Measurements from ENCODE around the gene DAGLA. TPM values are rescaled to one million over a fixed set of nuclear protein-coding genes. Genes with fewer than 3 reads are reported as not detected.

DAGLA gene
- total RNA-seq, 1 experiment from 2014 or later: not detected

GRCh38 chr11:61771985-61772455 lies 91.8 kb downstream of the DAGLA start:
- Histone ChIP-seq H2AFZ (ENCODE audit: low read length) (no peak overlapping the region), H3K36me3 (ENCODE audit: insufficient read depth, low read length) (no peaks in the 10 kb centered on the region), H3K4me1 (ENCODE audit: low read length) (no peaks in the 10 kb centered on the region), H3K4me3 (ENCODE audit: low read length) (no peak overlapping the region), H3K9ac (ENCODE audit: low read length) (no peak overlapping the region), H3K79me2 (ENCODE audit: low read length) (no peaks in the 10 kb centered on the region), H3K9me2 (replicated peaks; ENCODE audit: insufficient read depth, low read length) (no peaks in the 10 kb centered on the region), H3K27me3 (ENCODE audit: low read length) (no peaks in the 10 kb centered on the region), H3K9me3 (ENCODE audit: low read length) (no peaks in the 10 kb centered on the region), H3K4me2 (ENCODE audit: low read depth, low read length, poor library complexity, severe bottlenecking) (no peak overlapping the region), H3K27ac (ENCODE audit: low read length) (no peak overlapping the region), H4K20me1 (ENCODE audit: insufficient read depth, low read depth, low read length) (no peaks in the 10 kb centered on the region)
- DNase-seq: no peak

GRCh38 chr11:61773356-61773755 lies 93.2 kb downstream of the DAGLA start:
- Histone ChIP-seq H4K20me1 (ENCODE audit: insufficient read depth, low read depth, low read length) (no peaks in the 10 kb centered on the region), H3K27ac (ENCODE audit: low read length) (no peak overlapping the region), H3K79me2 (ENCODE audit: low read length) (no peaks in the 10 kb centered on the region), H3K9me2 (replicated peaks; ENCODE audit: insufficient read depth, low read length) (no peaks in the 10 kb centered on the region), H3K9ac (ENCODE audit: low read length) (no peak overlapping the region), H3K4me3 (ENCODE audit: low read length) (no peak overlapping the region), H3K4me2 (ENCODE audit: low read depth, low read length, poor library complexity, severe bottlenecking) (no peak overlapping the region), H3K9me3 (ENCODE audit: low read length) (no peaks in the 10 kb centered on the region), H3K36me3 (ENCODE audit: insufficient read depth, low read length) (no peaks in the 10 kb centered on the region), H3K27me3 (ENCODE audit: low read length) (no peaks in the 10 kb centered on the region), H3K4me1 (ENCODE audit: low read length) (no peaks in the 10 kb centered on the region), H2AFZ (ENCODE audit: low read length) (no peak overlapping the region)
- DNase-seq: no peak

GRCh38 chr11:61773809-61774208 lies 93.6 kb downstream of the DAGLA start:
- H3K4me2 ChIP-seq (ENCODE audit: low read depth, low read length, poor library complexity, severe bottlenecking): no peak overlapping the region
- H2AFZ ChIP-seq (ENCODE audit: low read length): no peak overlapping the region
- no peaks in the 10 kb centered on the region for H3K9me3 ChIP-seq (ENCODE audit: low read length)
- H4K20me1 ChIP-seq (ENCODE audit: insufficient read depth, low read depth, low read length): no peaks in the 10 kb centered on the region
- DNase-seq: no peak
- H3K4me1 ChIP-seq (ENCODE audit: low read length): no peaks in the 10 kb centered on the region
- H3K79me2 ChIP-seq (ENCODE audit: low read length): no peaks in the 10 kb centered on the region
- no peak overlapping the region for H3K4me3 ChIP-seq (ENCODE audit: low read length)
- no peaks in the 10 kb centered on the region for H3K36me3 ChIP-seq (ENCODE audit: insufficient read depth, low read length)
- H3K27me3 ChIP-seq (ENCODE audit: low read length): no peaks in the 10 kb centered on the region
- H3K9ac ChIP-seq (ENCODE audit: low read length): no peak overlapping the region
- H3K9me2 ChIP-seq (replicated peaks; ENCODE audit: insufficient read depth, low read length): no peaks in the 10 kb centered on the region
- H3K27ac ChIP-seq (ENCODE audit: low read length): no peak overlapping the region

- H3K9me3 ChIP-seq (ENCODE audit: low read length): no peaks in the 10 kb centered on the region
- no peaks in the 10 kb centered on the region for H4K20me1 ChIP-seq (ENCODE audit: insufficient read depth, low read depth, low read length)
- no peak overlapping the region for H3K9ac ChIP-seq (ENCODE audit: low read length)
- H3K4me3 ChIP-seq (ENCODE audit: low read length): no peak overlapping the region
- no peak overlapping the region for H2AFZ ChIP-seq (ENCODE audit: low read length)
- H3K9me2 ChIP-seq (replicated peaks; ENCODE audit: insufficient read depth, low read length): no peaks in the 10 kb centered on the region
- no peaks in the 10 kb centered on the region for H3K79me2 ChIP-seq (ENCODE audit: low read length)
- DNase-seq: no peak
- H3K36me3 ChIP-seq (ENCODE audit: insufficient read depth, low read length): no peaks in the 10 kb centered on the region
- no peak overlapping the region for H3K4me2 ChIP-seq (ENCODE audit: low read depth, low read length, poor library complexity, severe bottlenecking)
- H3K27ac ChIP-seq (ENCODE audit: low read length): no peak overlapping the region
- H3K4me1 ChIP-seq (ENCODE audit: low read length): no peaks in the 10 kb centered on the region
- H3K27me3 ChIP-seq (ENCODE audit: low read length): no peaks in the 10 kb centered on the region
These were observed 94.2 kb downstream of the DAGLA start for GRCh38 chr11:61774411-61774810.

GRCh38 chr11:61775106-61775505 lies 94.9 kb downstream of the DAGLA start:
- H3K27ac ChIP-seq (ENCODE audit: low read length): no peak overlapping the region
- no peaks in the 10 kb centered on the region for H3K36me3 ChIP-seq (ENCODE audit: insufficient read depth, low read length)
- no peak overlapping the region for H3K9ac ChIP-seq (ENCODE audit: low read length)
- no peaks in the 10 kb centered on the region for H3K4me1 ChIP-seq (ENCODE audit: low read length)
- H2AFZ ChIP-seq (ENCODE audit: low read length): no peak overlapping the region
- H3K4me2 ChIP-seq (ENCODE audit: low read depth, low read length, poor library complexity, severe bottlenecking): no peak overlapping the region
- H3K4me3 ChIP-seq (ENCODE audit: low read length): no peak overlapping the region
- no peaks in the 10 kb centered on the region for H3K79me2 ChIP-seq (ENCODE audit: low read length)
- no peaks in the 10 kb centered on the region for H3K9me3 ChIP-seq (ENCODE audit: low read length)
- no peak for DNase-seq
- H3K27me3 ChIP-seq (ENCODE audit: low read length): no peaks in the 10 kb centered on the region
- no peaks in the 10 kb centered on the region for H4K20me1 ChIP-seq (ENCODE audit: insufficient read depth, low read depth, low read length)
- no peaks in the 10 kb centered on the region for H3K9me2 ChIP-seq (replicated peaks; ENCODE audit: insufficient read depth, low read length)

- H3K4me1 ChIP-seq (ENCODE audit: low read length): no peaks in the 10 kb centered on the region
- H3K9me3 ChIP-seq (ENCODE audit: low read length): no peaks in the 10 kb centered on the region
- no peaks in the 10 kb centered on the region for H3K36me3 ChIP-seq (ENCODE audit: insufficient read depth, low read length)
- H4K20me1 ChIP-seq (ENCODE audit: insufficient read depth, low read depth, low read length): no peaks in the 10 kb centered on the region
- DNase-seq: no peak
- no peak overlapping the region for H2AFZ ChIP-seq (ENCODE audit: low read length)
- no peak overlapping the region for H3K27ac ChIP-seq (ENCODE audit: low read length)
- no peak overlapping the region for H3K9ac ChIP-seq (ENCODE audit: low read length)
- H3K27me3 ChIP-seq (ENCODE audit: low read length): no peaks in the 10 kb centered on the region
- no peak overlapping the region for H3K4me3 ChIP-seq (ENCODE audit: low read length)
- H3K9me2 ChIP-seq (replicated peaks; ENCODE audit: insufficient read depth, low read length): no peaks in the 10 kb centered on the region
- no peaks in the 10 kb centered on the region for H3K79me2 ChIP-seq (ENCODE audit: low read length)
- no peak overlapping the region for H3K4me2 ChIP-seq (ENCODE audit: low read depth, low read length, poor library complexity, severe bottlenecking)
These were observed 95.7 kb downstream of the DAGLA start for GRCh38 chr11:61775606-61776554.

- Histone ChIP-seq H3K27me3 (ENCODE audit: low read length) (no peaks in the 10 kb centered on the region), H2AFZ (ENCODE audit: low read length) (no peak overlapping the region), H3K9me3 (ENCODE audit: low read length) (no peaks in the 10 kb centered on the region), H3K36me3 (ENCODE audit: insufficient read depth, low read length) (no peaks in the 10 kb centered on the region), H3K4me3 (ENCODE audit: low read length) (no peak overlapping the region), H3K4me2 (ENCODE audit: low read depth, low read length, poor library complexity, severe bottlenecking) (no peak overlapping the region), H4K20me1 (ENCODE audit: insufficient read depth, low read depth, low read length) (0 out of 2 replicates have a peak, but pooled peaks cover 2% of the 10 kb centered on the region), H3K27ac (ENCODE audit: low read length) (no peak overlapping the region), H3K9ac (ENCODE audit: low read length) (no peak overlapping the region), H3K79me2 (ENCODE audit: low read length) (no peaks in the 10 kb centered on the region), H3K4me1 (ENCODE audit: low read length) (no peaks in the 10 kb centered on the region), H3K9me2 (replicated peaks; ENCODE audit: insufficient read depth, low read length) (no peaks in the 10 kb centered on the region)
- DNase-seq: peak; percentile 91
These were observed 96.4 kb downstream of the DAGLA start for GRCh38 chr11:61776561-61777075.

GRCh38 chr11:61777234-61778090 lies 97.3 kb downstream of the DAGLA start:
- Histone ChIP-seq H3K9me3 (ENCODE audit: low read length) (no peaks in the 10 kb centered on the region), H3K27me3 (ENCODE audit: low read length) (no peaks in the 10 kb centered on the region), H4K20me1 (ENCODE audit: insufficient read depth, low read depth, low read length) (0 out of 2 replicates have a peak, but pooled peaks cover 2% of the 10 kb centered on the region), H3K9me2 (replicated peaks; ENCODE audit: insufficient read depth, low read length) (no peaks in the 10 kb centered on the region), H3K27ac (ENCODE audit: low read length) (no peak overlapping the region), H3K36me3 (ENCODE audit: insufficient read depth, low read length) (no peaks in the 10 kb centered on the region), H3K79me2 (ENCODE audit: low read length) (no peaks in the 10 kb centered on the region), H3K4me1 (ENCODE audit: low read length) (no peaks in the 10 kb centered on the region), H3K9ac (ENCODE audit: low read length) (no peak overlapping the region), H2AFZ (ENCODE audit: low read length) (no peak overlapping the region), H3K4me2 (ENCODE audit: low read depth, low read length, poor library complexity, severe bottlenecking) (no peak overlapping the region), H3K4me3 (ENCODE audit: low read length) (no peak overlapping the region)
- DNase-seq: no peak
